ENCODE results near the gene MYH4.

DNA sequence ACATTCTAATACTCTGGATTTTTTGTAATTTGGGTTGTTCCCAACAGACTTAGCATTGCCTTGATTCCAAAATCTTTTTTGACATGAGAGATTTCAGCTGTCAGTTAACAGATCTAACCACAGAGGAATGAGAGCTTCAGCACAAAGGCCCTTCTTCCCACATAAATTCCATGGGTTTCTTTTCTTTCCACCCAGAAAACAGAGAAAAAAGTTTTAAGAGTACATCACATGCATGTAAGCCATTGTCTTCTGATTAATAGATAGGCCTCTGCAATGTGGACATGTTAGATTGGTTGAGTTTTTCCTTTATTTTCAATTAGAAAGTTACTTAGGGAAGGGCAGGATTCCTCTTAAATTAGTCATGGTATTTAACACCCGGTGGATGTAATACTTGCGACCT lies 48.5 kb downstream of the MYH4 start:
- no peak for TF ChIP-seq POLR2A (IDR thresholded peaks at IDR 0.05)
- TF ChIP-seq, protein P1, sequence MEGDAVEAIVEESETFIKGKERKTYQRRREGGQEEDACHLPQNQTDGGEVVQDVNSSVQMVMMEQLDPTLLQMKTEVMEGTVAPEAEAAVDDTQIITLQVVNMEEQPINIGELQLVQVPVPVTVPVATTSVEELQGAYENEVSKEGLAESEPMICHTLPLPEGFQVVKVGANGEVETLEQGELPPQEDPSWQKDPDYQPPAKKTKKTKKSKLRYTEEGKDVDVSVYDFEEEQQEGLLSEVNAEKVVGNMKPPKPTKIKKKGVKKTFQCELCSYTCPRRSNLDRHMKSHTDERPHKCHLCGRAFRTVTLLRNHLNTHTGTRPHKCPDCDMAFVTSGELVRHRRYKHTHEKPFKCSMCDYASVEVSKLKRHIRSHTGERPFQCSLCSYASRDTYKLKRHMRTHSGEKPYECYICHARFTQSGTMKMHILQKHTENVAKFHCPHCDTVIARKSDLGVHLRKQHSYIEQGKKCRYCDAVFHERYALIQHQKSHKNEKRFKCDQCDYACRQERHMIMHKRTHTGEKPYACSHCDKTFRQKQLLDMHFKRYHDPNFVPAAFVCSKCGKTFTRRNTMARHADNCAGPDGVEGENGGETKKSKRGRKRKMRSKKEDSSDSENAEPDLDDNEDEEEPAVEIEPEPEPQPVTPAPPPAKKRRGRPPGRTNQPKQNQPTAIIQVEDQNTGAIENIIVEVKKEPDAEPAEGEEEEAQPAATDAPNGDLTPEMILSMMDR (IDR thresholded peaks at IDR 0.05), result no peak

All from adrenal gland (tissue), 5 donors.